GM12801 (cell line): ENCODE results near the gene MPLKIP.

ENCODE experiments used
- TF ChIP-seq, protein P1 (sequence below): IDR thresholded peaks from one replicate; pipeline ENCODE4 v1.5.1; 2011; ENCODE audit warnings: control low read depth; ENCODE audit not compliant: insufficient read length; ENCODE audit errors: extremely low read depth

The MPLKIP gene

DNA sequence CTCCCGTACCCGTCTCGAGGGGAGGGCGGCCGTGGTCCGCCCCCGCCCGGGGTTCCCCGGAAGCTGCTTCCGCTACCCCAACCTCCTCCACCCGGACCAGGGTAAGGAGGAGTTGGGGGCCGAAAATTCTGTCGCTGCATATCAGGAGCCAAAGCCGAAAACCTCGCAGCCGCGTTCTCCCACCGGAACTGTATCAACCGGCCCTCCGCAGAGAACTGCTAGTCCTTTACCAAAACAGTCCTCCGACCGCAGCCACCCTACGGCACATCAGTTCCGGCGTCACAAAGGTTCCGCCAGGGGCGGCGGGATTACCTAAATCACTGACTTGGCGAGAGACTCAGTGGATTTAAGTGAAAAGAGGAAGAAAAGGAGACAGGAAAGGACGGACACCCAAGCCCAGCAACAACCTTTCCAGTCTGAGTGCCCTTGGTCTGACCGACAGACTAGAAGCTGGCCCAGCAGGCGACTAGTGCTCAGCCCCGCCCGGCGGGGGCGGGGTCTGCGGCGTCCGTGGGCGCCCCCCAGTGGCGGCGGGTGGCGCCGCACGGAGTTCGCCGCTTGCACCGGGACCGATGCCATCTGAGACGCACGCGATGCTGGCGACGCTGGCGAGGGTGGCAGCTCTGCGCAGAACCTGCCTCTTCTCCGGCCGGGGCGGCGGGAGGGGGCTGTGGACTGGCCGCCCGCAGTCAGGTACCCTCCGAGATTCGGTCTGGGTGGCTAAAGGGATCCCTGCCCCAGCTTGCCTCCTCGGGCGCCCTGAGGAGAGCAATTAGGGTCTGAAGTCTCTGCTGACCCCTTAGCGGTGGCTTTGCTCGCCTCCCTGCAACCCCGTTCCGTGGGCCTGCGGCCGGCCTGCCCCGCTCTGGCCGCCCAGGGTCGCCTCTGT lies at the start of gene MPLKIP, which contains the start of gene SUGCT:
TSS of gene MPLKIP (minus strand) at position 195 of the 889 bp plus-strand sequence. CDS start at position 140, 55 bp downstream.
TSS of gene SUGCT (plus strand) at position 578 of the 889 bp plus-strand sequence.
- TF ChIP-seq, protein P1, sequence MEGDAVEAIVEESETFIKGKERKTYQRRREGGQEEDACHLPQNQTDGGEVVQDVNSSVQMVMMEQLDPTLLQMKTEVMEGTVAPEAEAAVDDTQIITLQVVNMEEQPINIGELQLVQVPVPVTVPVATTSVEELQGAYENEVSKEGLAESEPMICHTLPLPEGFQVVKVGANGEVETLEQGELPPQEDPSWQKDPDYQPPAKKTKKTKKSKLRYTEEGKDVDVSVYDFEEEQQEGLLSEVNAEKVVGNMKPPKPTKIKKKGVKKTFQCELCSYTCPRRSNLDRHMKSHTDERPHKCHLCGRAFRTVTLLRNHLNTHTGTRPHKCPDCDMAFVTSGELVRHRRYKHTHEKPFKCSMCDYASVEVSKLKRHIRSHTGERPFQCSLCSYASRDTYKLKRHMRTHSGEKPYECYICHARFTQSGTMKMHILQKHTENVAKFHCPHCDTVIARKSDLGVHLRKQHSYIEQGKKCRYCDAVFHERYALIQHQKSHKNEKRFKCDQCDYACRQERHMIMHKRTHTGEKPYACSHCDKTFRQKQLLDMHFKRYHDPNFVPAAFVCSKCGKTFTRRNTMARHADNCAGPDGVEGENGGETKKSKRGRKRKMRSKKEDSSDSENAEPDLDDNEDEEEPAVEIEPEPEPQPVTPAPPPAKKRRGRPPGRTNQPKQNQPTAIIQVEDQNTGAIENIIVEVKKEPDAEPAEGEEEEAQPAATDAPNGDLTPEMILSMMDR = no peak

DNA sequence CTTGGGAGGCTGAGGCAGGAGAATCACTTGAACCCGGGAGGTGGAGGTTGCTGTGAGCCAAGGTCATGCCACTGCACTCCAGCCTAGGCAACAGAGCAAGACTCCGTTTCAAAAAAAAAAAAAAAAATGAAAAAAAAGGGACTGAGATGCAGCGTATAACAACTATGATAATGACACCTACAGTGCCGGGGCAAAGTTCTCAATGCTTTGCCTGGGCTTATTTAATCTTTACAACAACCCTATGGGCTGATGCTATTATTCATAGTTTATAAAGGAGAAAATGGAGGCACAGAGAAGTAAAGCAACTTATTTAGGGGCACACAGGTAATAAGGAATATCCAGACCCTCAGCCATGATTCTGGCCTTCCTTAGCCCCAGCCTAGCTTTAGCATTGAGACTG lies 48.0 kb upstream of the MPLKIP start:
- TF ChIP-seq, protein P1 = no peak

DNA sequence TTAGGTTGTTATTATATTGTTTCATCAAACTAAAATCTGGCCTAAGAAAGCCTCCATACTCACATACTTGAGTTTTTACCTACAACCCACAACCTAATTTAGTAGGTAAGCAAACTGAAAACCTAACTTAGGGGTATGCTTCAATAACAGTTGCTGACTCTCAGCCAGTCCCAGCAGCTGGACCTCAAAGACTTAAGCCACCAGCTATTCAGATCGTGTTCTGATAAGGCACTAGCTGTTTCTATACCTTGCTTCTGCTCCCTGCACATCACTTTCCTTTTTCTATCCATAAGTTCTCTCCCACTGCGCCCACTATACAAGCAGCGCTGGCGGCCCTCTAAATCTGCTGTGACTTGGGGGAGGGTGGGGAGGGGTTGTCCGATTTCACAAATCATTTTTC lies 42.6 kb upstream of the MPLKIP start:
- TF ChIP-seq, protein P1 = no peak

DNA sequence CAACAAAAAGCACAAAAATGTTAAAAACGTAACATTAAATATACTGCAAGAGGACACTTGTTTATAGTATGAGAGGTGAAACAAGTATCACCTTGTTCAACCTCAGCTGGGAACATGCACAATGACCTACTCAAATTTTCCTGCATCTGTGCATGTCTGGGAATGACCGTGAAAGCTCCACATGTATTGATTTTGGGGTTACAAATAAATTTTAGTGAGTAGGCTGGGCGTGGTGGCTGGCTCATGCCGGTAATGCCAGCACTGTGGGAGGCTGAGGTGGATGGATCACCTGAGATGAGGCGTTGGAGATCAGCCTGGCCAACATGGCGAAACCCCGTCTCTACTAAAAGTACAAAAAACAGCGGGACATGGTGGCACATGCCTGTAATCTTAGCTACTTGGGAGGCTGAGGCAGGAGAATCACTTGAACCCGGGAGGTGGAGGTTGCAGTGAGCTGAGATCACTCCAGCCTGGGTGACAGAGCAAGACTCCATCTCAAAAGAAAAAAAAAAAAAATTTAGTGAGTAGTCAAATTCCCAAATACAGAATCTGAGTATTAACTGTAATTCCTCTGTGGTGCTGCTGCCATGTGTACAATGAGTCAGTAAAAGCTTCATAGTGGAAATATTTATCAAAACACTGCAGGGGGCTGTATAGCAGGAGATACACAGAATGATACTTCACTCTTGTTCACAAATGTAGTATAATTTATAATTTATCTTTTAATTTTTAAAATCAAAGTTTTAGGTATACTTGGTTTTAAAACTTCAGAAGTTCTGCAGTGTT lies 41.5 kb upstream of the MPLKIP start:
- TF ChIP-seq, protein P1 = no peak

DNA sequence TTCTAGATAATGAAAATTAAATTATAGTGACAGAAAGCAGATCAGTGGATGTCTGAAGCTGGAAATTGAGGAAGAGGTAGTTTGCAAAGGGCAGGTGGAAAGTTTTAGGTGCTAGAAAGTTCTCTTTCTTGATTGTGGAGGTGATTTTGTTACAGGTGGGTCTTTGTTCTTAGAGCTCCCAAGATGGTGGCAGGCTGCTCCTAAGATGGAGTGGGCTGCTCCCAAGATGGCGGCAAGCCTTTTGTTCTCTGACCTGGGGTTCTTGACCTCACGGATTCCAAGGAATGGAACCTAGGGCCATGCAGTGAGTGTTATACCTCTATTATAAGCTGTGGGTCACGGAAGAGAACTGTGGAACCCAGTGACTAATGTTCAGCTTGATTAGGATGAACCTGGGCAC lies 32.9 kb upstream of the MPLKIP start:
- TF ChIP-seq, protein P1 = no peak

DNA sequence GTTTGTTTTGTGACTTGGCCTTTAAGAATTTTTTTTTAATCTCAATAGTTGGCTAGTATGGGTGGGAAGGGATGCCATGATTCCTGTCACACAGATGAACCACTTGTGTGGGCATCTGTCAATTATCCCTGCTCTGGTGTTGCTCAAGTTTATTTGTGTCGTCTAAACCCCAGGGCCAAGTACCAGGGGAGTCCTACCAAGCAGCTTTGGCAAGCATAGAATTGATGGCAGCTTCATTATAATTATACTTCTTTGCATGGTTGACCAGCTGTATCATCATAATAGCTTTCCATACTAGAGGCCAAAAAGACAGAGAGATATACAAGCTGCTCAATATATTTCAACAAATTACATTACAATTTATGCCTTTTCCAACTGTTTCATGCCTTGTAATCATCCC lies 30.8 kb upstream of the MPLKIP start:
- TF ChIP-seq, protein P1 = no peak

DNA sequence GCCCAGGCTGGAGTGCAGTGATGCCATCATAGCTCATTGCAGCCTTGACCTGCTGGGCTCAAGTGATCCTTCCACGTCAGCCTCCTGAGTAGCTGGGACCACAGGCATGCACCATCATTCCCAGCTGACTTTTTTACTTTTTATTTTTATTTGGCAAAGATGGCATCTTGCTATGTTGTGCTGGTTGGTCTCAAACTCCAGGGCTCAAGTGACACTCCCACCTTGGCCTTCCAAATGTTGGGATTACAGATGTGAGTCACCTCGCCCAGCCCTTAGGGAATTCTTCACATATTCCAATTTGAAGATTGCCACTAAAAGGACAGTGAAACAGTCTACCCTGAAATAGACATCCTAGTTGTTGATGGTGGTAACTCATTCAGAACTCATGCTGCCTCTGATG lies 28.1 kb upstream of the MPLKIP start:
- TF ChIP-seq, protein P1 = no peak
